ENCODE data around the gene NRXN3. TPM values are rescaled to one million over a fixed set of nuclear protein-coding genes. Genes with fewer than 3 reads are reported as not detected.
A peak's percentile ranks its signal among the peaks of the same experiment; 100 is the strongest.

The NRXN3 gene
- total RNA-seq, 1 donor from 2014 or later = 6.7 TPM

DNA sequence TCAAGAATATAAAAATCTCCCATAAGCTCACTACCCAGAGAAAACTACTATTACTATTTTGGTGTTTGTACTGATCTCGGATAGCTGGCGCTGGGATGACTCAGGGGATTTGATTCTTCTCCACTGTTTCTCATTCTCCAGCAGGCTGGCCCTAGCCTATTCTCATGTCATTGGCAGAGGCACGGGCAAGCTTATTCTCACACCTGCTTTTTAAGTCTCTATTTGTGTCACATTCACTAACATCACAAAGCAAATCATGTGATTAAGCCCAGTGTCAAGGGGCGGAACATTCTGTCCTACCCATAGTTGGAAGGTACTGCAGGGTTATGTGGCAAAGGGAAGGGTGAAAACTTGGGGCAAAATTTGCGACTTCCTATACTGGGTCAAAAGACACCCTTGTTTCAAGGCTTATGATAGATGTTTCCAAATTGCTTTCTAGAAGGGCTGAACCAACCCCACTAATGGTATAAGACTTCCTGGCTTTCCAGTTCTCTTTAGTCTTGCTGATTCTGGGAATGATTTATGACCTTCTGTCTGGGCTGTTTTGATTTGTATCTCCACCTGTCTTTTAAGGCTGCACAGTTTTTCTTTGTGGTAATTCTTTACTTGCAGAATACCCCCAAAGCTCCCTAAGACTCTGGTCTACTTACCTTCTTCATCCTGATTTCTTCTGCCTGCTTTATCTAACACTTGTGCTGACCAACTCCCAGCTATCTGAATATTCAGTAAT, 406.4 kb downstream of the NRXN3 start:
- DNase-seq (ENCODE audit: low spot score) = no peak

DNA sequence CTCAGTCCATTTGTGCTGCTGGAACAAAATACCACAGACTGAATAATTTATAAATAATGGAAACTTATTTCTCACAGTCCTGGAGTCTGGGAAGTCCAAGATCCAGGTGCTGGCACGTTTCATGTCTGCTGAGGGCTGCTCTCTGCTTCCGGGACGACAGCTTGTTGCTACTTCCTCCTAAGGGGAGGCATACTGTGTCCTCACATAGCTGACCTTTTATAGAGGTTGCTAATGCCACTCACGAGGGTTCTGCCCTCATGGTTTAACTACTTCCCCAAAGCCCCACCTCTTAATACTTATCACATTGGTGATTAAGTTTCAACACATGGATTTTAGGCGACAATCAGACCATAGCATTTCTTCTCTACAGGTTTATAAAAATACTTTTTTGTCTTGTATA, 411.1 kb downstream of the NRXN3 start:
- DNase-seq (ENCODE audit: low spot score) = no peak

DNA sequence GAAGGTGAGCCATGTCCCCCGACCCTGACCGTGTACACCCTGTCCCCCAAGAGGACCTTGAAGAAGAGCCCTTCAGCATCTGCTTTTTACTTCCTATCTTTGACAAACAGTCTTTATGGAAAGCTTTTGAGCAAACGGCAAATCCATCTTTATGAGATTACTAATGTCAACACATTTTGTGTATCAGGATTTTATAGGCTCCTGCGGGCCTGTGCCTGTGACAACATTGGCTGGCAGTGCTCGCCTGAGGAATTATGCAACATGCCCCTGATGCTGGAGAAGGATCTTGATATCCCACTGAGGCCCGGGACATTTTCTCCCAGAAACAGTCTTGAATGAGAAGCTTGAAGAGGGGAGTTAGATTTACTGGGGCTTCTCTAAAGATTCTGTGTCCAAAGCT, 416.5 kb downstream of the NRXN3 start:
- no peak for DNase-seq (ENCODE audit: low spot score)

DNA sequence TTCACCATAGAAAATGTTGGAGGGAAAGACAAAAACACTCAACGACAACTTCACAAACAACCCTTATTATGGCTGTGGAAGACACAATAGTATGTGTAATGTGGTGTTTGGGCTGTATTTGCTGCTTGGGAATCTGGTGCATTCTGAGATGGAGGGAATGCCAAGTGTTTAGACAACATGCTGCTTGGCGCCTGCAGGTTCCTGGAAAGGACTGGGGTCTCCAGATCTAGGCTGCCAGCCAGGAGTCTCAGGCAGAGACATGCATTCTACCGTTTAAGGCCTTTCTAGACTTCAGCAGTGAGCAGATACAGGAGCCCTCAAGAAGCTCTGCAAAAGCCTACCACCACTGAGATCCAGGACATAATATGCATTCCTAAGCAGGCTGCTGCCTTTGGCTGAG, 418.7 kb downstream of the NRXN3 start:
- DNase-seq (ENCODE audit: low spot score) = no peak

DNA sequence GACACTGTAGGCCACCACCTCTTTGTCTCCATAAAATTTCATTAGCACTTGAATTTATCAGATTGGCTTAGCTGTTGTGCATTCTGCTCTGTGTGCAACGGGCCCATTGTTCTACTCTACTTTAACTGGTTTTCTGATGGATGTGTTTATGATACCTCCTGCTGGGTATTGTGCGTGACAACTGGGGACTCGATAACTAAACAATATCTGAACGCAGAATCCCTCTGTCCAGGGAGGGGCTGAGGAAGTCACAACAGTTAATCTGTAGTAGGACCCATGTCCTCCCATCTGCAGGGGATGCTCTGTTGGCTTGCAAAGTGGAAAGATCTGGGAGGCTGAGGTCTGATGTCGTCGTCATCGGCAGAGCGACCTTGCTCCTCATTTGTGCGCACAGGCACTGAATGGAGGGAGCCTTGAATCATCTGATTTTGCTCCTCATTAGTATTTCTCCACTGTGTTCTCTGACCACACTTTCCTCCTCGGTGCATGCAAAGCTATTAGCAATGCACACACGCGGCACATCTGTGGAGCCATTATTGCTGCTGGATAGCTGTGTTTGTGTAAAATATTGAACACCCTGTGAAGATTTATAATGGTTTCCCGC, 422.5 kb downstream of the NRXN3 start:
- DNase-seq (ENCODE audit: low spot score) = no peak

DNA sequence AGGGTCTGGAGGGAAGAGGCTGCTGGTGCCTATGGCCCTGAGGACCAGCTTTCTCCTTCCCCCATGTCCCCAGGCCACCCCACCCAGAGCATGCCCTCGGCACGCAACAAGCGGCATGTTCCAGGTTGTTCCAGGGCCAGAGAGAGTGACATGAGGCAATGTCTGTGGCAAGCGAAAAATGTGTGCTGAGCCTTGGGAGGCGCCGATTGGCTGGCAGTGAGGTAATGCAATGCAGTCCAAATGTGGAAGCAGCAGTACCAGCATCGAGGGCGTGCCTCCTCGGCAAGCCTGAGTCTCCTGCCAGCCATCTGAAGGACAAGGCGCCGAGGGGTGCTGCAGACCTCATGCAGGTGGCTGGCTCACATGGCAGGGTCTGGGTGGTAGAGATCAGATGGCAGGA, 423.8 kb downstream of the NRXN3 start:
- no peak for DNase-seq (ENCODE audit: low spot score)

DNA sequence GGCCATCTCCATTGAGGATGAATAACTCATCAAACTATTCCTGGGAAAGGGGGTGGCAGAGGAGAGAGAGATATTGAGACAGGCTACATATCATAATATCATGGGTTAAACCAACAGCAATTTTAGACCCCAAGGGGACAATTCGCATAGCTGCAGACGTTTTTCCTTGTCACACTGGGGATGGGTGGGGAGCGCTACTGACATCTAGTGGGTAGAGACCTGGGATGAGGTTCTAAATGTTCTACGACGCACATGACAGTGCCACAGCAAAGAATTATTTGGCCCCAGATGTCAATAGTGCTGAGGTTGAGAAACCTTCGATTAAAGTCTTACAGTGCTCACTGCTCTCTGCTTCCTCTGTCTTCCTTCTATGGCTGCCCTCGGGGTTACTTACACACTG, 425.6 kb downstream of the NRXN3 start:
- no peak for DNase-seq (ENCODE audit: low spot score)

DNA sequence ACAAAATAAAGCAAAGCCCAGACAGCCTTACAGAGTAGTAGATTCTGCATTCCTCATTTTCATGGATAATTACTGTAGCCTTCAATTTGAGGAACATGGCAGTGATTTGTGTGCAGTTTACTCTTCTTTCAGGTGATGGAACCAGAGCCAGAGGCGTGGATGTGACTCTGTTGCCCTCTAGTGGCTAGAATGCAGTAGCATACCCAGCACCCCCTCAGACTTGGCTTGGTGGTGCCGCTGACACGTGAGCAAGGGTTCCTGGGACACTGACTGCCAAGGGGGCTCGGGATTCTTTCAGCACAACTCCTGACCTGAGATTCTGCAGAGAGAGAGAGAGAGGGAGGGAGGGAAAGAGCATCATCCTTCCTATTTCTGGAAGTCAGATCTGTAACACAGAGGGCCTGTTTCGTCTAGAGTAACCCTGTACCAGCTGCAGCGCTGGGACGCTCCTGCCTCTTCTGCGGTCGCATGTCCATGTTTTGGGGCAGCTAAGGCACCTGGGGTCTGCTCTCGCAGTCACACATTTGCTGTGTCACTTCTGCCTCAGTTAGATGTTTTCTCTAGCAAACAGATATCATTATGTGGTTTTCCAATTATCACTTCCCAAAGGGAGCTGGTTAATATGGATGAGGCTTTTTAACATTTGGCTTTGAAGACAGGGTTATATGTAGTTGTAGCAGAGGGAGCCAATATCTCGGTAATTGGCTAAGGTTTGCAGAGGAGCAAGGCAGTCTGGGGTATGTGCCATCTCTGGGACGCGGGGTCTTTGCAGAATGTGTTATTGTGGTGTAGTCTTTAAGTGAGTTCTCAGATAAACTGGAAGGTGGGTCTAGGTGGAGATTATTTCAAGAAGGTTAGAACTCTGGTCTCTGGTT, 428.1 kb downstream of the NRXN3 start:
- DNase-seq (ENCODE audit: low spot score) = peak; percentile 46

DNA sequence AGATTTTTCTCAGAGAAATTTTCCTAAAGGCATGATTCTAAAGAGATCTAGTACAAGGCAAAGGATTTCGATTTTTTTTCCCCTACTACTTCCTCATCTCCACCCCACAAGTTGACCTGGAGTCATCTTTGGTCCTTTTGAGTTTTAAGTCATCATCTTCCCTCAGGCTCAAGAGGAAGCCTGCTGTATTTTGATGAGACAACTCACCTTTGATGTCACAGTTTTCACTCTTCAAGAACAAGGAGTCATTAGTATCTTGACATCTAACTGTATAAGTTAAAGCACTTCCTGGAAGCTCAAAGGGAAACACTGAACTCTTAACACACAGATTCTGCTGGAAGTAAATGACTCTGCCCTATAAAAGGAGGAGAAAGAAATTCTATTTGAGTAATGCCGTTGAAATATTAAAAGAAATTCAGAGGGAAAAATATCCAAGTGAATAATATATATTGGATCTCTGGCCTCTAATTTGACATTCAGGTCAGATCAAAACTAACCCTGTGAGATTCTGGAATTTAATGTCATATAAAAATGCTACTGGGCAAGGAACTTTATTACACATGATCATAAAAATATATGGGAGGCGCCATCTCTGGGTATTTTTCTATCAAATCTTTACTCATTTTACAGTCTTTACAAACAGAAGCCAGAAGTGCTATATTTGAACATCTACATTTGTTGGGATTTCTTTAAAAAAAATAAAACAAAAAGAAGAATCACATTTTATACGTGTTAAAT, 435.0 kb downstream of the NRXN3 start:
- no peak for DNase-seq (ENCODE audit: low spot score)

DNA sequence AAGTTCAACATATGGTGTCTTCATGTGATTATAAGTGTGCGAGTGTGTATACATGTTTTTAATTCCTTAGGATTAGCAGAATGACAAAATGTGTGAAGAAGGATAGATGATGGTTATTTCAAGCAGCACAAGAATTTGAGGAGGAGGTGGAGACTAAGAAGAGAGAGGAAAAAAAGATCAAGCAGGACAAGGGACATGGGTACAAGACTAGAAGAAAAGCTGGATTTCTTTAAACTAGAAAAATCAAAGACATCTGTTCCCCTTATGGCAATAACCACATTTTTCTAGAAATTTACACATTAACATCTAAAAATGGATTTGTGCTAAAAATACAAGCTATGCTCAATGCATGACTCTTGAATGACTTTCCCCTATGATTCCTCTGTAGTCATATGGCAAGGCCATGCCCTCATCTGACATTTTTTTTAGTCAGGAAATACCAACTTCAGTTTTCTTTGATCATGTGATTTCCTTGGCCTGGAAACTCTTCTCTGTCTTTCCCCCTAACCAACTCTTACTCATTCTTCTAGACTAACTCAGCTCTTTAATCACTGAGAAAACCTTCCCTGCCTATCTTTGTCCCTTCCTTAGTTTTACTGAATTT, 435.8 kb downstream of the NRXN3 start:
- DNase-seq (ENCODE audit: low spot score) = no peak

DNA sequence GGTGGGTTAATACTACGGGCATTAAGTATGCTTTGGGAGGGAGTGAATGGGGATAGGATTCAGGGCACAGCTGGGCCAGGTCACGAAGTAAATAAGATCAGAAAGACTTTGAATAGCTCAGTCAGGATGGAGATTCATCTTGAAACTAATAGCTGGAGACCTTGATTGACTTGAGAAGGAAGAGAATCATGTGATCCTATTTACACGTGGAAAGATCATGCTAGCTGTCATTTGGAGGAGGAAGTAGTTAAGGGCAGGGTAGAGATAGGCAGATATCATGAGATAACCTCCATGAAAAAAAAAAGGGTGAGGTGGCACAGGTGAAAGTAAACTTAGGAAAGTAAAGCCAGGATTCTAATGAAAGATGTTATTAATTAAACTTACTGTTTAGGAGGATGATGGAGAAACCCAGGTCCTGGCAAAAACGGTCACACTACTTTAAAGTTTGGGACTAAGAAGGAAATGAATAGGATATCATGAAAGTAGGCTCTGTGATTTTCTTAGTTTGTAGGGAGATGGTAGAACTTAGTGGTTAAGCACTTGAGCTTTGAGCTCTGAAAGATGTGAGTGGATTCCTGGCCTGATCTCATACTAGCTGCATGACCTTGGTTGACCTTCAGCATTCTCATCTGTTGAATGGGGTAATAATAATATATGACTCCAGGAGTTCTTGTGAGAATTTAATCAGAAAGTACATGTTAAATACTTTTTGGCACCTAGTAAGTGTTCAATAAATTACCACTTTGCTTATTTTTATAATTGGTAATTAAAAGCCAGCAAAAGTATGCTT, 439.0 kb downstream of the NRXN3 start:
- no peak for DNase-seq (ENCODE audit: low spot score)

DNA sequence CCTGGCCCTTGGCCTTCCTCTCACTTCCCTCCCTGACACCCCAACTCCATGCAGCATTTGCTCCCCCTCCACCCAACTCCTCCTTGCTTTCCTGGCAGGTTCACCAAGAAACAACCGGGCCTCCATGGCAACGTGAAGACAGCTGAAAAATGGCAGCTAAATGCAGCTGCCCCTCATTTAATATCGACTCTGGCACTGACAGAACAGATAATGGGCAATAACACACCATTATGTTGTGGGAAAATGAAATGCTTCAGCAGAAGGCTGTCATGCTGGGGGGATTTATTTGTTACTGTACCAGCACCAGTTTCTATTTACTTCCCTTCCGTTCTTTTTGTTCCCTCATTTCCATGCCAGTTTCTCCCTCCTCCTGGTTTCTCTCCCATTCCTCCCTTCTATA, 440.8 kb downstream of the NRXN3 start:
- no peak for DNase-seq (ENCODE audit: low spot score)

DNA sequence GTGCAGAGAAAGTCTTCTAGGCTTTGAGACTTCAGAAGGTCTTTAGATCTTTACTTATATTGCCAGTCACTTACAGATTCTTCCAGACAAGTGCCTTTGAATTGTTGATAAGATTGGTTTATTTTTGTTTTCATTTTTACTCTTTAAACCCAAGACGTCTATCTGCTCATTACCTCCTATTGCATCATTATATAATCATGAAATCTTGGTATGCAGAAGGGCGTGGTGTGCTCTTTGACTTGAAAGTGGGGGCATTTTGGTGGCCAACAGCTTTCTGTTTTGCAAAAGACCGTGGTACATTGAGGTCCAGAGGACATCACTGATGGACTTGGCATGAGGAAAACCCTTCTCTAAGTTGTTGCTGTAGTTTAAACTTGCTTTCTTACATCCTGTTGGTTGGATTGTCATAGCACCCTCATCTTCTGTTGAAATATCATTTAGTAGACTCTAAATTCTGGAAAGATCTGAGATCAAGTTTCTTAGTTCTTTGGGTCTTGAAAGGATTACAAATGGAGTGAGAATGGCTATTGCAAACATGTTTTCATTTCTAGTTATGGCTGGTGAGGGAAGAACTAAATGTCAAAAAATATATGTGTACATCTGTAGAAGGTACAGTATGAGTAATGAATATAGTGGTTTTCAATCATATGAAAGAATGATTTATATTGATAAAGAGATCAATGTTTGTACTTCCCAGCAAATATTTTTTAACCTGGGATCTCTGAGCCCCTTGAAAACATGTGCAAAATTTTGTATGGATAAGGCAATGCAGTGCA, 441.8 kb downstream of the NRXN3 start:
- DNase-seq (ENCODE audit: low spot score) = no peak

DNA sequence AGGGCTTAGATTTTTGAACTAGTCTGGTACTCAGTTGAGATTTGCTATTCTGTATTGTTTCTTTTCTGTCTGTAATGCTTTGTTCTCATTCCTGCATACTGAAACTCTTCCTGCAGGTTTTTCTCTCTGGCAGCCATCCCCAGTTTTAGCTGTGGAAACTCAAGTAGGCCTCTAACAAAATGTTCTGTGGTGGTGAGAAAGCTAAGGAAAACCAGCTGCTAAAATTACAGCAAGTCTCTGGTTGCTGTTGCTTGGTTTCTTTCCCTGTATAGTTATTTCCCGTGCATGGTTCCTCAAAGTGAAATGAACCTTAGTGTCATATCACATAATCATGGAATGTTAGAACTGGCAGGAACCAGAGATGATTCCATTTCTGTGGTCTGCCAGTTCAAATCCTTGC, 442.5 kb downstream of the NRXN3 start:
- DNase-seq (ENCODE audit: low spot score) = no peak

DNA sequence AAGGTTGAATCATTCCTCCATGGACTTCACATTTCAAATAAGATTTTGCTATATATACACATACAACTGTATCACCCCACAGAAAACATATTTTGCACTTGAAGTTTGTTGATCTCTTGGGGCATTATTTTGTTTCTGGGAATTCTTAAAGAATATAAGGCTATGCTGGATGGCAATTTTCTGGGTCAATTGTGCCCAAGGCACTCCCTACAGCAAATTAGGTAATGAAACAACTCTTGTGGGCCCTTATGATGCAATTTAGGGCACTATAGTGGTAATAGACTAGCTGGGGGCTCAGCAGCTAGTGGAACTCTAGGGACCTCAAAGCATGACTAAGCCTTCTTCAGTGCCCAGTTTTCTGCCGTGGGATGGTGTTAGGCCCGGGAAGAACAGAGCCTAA, 444.4 kb downstream of the NRXN3 start:
- DNase-seq (ENCODE audit: low spot score) = no peak

DNA sequence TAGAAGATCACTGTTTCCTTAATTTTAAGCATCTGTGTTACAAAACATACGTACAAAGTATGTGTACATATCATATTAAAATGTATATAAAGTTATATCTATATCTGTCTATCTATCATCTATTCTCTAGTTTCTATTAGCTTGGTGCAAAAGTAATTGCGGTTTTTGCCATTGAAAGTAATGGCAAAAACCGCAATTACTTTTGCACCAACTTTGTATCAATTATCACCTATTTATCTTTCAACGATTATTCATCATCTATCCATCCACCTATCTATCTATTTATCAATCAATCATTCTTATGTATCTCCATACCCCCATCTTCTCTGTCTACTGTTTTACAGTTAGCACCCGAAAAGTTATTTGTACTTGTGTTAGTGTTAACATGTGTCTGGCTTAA, 447.6 kb downstream of the NRXN3 start:
- DNase-seq (ENCODE audit: low spot score) = no peak

DNA sequence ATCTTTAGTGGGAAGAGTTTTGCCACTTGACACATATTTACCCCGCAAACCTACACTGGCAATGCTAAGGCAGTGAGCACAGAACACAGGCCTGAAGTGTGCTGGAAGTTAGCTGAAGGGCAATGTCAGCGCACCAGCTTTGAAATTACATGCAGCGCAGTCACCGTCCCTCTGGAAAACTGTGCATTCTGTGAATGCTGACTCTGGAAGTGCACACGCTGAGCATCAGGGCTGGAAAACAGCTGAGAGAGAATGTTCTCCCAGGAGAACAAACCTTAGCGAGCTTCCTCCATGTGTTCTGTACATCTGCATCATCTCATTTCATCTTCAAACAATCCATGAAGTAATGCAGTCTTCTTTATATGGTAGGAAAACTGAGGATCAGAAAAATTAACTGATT, 448.2 kb downstream of the NRXN3 start:
- no peak for DNase-seq (ENCODE audit: low spot score)

DNA sequence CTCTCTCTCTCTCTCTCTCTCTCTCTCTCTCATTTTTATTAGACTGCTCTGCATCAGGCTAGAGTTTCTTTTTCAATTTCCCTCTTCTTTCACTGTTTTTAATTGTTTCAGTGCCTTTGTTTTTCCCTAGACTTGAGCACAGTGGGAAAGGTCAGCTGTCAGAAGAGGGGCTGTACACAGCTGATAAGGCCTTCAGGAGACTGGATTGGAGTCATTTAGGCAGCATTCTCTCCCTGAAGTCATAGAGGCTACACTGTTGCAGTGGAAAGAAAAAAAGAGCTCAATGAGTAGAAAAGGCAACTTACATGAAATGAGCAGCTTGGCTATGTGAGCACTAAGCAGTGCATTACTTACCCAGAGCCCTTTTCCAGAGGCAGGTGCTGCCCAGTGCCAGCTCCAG, 456.9 kb downstream of the NRXN3 start:
- DNase-seq (ENCODE audit: low spot score) = no peak

DNA sequence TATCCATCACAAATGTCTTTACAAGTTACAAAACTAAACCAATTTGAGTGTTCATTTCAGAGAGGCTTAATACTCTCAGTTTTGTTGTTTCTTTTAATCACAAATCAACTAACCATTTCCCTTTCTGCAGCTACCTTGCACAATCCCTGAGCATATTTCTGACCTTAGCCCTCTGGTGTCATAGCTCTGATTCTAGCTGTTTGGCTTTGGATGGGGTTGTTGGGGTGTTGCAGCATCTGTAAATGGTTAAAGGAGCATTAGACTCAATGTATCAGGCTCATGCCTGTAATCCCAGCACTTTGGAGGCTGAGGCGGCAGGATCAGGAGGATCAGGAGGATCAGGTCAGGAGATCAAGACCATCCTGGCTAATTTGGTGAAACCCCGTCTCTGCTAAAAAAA, 461.4 kb downstream of the NRXN3 start:
- no peak for DNase-seq (ENCODE audit: low spot score)

DNA sequence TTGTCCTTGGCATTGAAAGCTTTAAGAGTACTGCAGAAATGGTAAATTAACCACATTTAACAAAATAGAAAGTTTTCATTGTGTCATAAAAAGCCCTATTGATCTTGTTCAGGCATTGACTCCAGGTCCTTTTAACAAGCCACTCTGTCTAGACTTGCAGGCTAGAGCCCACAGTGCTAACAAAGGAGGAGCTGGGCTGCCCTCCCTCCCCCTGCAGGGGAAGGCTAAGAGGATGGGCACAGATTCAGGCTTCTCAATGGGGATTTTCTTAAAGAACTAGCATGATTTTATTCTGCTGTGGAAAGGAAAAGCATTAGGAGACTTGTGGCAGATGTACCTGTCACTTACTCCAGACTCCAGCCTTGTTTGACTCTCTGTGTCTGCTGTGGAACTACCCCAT, 463.6 kb downstream of the NRXN3 start:
- no peak for DNase-seq (ENCODE audit: low spot score)
